ENCODE data around the gene EXOC2.

Gene EXOC2

DNA sequence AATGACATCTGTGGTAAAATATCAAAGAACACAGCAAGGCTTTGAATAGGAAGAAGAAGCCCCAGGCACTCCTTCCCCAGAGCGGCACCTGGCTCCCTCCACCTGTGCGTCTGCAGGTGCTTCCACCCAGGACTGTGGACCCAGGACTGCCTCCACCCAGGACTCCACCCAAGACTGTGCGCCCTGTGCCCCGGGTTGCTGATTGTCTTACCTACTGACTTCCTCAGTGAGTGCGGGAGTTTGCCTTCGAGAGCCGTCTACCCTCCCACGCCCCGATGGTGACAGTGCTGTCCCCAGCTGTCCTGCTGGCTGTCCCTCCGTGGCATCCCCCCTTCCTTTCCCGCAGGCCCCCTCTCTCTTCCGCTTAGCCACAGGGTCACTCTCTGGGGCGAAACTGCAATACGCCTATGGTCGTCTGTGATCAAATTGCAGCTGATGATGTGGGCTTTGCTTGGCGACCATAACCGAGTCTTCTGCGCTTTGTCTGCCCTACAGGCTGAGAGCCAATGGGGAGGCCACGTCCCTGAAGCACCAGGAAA lies 249.2 kb downstream of the EXOC2 start:
- Histone ChIP-seq H3K27ac (ENCODE audit: low read length) (no peak overlapping the region), H3K4me1 (ENCODE audit: insufficient read depth, low read length) (peaks cover 20% of the 10 kb centered on the region), H3K27me3 (ENCODE audit: insufficient read depth, low read length, poor library complexity) (no peaks in the 10 kb centered on the region), H3K4me2 (ENCODE audit: insufficient read depth, low read length) (no peak overlapping the region), H3K79me2 (ENCODE audit: insufficient read depth, low read length) (no peaks in the 10 kb centered on the region), H3K9ac (ENCODE audit: low read depth, low read length) (no peak overlapping the region), H3K9me3 (ENCODE audit: insufficient read depth, low read length, severe bottlenecking) (no peaks in the 10 kb centered on the region), H3K4me3 (ENCODE audit: low read depth in 1 of 2, low read length in 2 of 2) (no peak overlapping the region), H4K20me1 (ENCODE audit: insufficient read depth, low read length) (no peaks in the 10 kb centered on the region), H3K36me3 (ENCODE audit: insufficient read depth, low read length) (no peaks in the 10 kb centered on the region), H2AFZ (ENCODE audit: low read depth, low read length) (no peak overlapping the region)
- TF ChIP-seq, protein P1, sequence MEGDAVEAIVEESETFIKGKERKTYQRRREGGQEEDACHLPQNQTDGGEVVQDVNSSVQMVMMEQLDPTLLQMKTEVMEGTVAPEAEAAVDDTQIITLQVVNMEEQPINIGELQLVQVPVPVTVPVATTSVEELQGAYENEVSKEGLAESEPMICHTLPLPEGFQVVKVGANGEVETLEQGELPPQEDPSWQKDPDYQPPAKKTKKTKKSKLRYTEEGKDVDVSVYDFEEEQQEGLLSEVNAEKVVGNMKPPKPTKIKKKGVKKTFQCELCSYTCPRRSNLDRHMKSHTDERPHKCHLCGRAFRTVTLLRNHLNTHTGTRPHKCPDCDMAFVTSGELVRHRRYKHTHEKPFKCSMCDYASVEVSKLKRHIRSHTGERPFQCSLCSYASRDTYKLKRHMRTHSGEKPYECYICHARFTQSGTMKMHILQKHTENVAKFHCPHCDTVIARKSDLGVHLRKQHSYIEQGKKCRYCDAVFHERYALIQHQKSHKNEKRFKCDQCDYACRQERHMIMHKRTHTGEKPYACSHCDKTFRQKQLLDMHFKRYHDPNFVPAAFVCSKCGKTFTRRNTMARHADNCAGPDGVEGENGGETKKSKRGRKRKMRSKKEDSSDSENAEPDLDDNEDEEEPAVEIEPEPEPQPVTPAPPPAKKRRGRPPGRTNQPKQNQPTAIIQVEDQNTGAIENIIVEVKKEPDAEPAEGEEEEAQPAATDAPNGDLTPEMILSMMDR (IDR thresholded peaks at IDR 0.05; ENCODE audit: borderline replicate concordance, extremely low read depth, low read length, poor library complexity, severe bottlenecking) = no peak
- no peak for TF ChIP-seq EZH2 (IDR thresholded peaks at IDR 0.05; ENCODE audit: borderline replicate concordance, low read depth, low read length, severe bottlenecking)
- ATAC-seq (ENCODE audit: insufficient read depth, low read depth) = no peak
- DNase-seq = no peak

DNA sequence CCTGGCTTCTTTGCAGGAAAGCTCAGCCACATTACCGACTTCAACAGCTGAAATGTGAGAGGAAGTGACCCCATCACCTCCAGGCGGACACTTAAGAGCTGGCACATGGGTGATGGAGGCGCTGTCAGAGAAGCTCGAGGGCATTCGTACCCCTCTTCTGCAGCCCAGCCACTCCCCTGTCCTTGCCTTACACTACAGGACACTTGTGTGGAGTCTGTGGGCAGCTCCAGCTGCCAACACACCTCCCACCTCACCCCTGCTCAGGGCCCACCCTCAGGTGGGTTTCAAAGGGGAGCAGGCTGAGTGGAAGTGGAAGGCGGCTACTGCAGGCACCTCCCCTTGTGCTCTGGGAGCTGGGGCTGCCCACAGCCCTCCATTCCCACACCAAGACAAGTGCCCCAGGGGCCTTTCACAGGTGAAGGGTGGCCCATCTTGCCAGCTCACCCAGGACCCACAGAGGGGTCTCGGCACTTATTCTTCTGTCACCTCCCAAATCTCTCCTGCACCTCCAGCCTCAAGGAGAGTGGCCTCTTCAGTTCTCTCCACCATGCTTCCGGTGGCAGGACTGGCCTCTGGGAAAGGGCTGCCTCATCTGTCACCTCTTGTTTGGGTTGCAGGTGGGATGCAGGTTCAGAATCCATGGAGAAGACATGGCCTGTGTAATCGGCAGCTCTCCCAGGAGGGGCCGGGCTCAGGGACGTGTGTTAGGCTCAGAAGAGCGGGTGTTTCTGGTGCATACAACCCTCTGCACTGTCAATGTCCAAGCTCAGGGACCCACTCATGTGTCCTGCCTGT lies 251.6 kb downstream of the EXOC2 start:
- Histone ChIP-seq H4K20me1 (ENCODE audit: insufficient read depth, low read length) (no peaks in the 10 kb centered on the region), H3K9ac (ENCODE audit: low read depth, low read length) (no peak overlapping the region), H3K4me1 (ENCODE audit: insufficient read depth, low read length) (peaks cover 9% of the 10 kb centered on the region), H3K4me3 (ENCODE audit: low read depth in 1 of 2, low read length in 2 of 2) (no peak overlapping the region), H3K79me2 (ENCODE audit: insufficient read depth, low read length) (no peaks in the 10 kb centered on the region), H3K36me3 (ENCODE audit: insufficient read depth, low read length) (no peaks in the 10 kb centered on the region), H3K9me3 (ENCODE audit: insufficient read depth, low read length, severe bottlenecking) (no peaks in the 10 kb centered on the region), H2AFZ (ENCODE audit: low read depth, low read length) (no peak overlapping the region), H3K27ac (ENCODE audit: low read length) (no peak overlapping the region), H3K4me2 (ENCODE audit: insufficient read depth, low read length) (no peak overlapping the region), H3K27me3 (ENCODE audit: insufficient read depth, low read length, poor library complexity) (no peaks in the 10 kb centered on the region)
- no peak for DNase-seq
- TF ChIP-seq, protein P1 (IDR thresholded peaks at IDR 0.05; ENCODE audit: borderline replicate concordance, extremely low read depth, low read length, poor library complexity, severe bottlenecking) = no peak
- TF ChIP-seq EZH2 (IDR thresholded peaks at IDR 0.05; ENCODE audit: borderline replicate concordance, low read depth, low read length, severe bottlenecking) = no peak
- ATAC-seq (ENCODE audit: insufficient read depth, low read depth) = no peak

DNA sequence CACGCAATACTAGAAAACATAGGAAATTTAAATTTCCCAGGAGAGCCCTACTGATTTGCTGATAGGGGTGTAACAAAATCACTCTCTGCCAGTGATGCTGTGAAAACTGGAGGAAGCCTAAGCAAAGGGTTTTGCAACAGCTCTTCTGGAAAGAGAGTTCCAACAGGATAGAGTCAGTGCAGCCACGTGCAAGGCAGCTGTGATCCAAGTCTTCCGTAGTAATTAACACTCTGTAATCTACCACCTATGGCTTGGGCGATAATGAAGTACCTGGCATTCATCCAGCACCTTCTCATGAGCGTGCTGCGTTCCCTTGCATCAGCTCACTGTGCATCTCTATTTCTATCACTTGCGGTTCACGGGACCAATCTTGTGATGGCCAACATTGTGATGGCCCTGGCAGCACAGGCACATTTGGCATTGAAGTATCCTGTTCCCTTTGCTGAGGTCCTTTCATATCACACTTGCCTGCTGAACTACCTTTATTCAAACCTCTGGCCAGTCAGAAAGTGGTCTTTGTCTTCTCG lies 253.2 kb downstream of the EXOC2 start:
- Histone ChIP-seq H4K20me1 (ENCODE audit: insufficient read depth, low read length) (no peaks in the 10 kb centered on the region), H3K4me2 (ENCODE audit: insufficient read depth, low read length) (no peak overlapping the region), H3K27me3 (ENCODE audit: insufficient read depth, low read length, poor library complexity) (no peaks in the 10 kb centered on the region), H3K4me1 (ENCODE audit: insufficient read depth, low read length) (peaks cover under 1% of the 10 kb centered on the region; the same call in 1 of the 2 replicates), H3K79me2 (ENCODE audit: insufficient read depth, low read length) (no peaks in the 10 kb centered on the region), H2AFZ (ENCODE audit: low read depth, low read length) (no peak overlapping the region), H3K9ac (ENCODE audit: low read depth, low read length) (no peak overlapping the region), H3K27ac (ENCODE audit: low read length) (no peak overlapping the region), H3K36me3 (ENCODE audit: insufficient read depth, low read length) (no peaks in the 10 kb centered on the region), H3K9me3 (ENCODE audit: insufficient read depth, low read length, severe bottlenecking) (no peaks in the 10 kb centered on the region), H3K4me3 (ENCODE audit: low read depth in 1 of 2, low read length in 2 of 2) (no peak overlapping the region)
- TF ChIP-seq, protein P1 (IDR thresholded peaks at IDR 0.05; ENCODE audit: borderline replicate concordance, extremely low read depth, low read length, poor library complexity, severe bottlenecking) = no peak
- TF ChIP-seq EZH2 (IDR thresholded peaks at IDR 0.05; ENCODE audit: borderline replicate concordance, low read depth, low read length, severe bottlenecking) = no peak
- ATAC-seq (ENCODE audit: insufficient read depth, low read depth) = no peak
- no peak for DNase-seq
